NCI-H187 treated with DMSO at 0.1 percent for 48 hours (cell line): ENCODE measurements around the gene RDX.

Source experiments
- DNase-seq: peaks from one replicate; lab custom pipeline; 2025; lab: John Stamatoyannopoulos, UW

The RDX gene

DNA sequence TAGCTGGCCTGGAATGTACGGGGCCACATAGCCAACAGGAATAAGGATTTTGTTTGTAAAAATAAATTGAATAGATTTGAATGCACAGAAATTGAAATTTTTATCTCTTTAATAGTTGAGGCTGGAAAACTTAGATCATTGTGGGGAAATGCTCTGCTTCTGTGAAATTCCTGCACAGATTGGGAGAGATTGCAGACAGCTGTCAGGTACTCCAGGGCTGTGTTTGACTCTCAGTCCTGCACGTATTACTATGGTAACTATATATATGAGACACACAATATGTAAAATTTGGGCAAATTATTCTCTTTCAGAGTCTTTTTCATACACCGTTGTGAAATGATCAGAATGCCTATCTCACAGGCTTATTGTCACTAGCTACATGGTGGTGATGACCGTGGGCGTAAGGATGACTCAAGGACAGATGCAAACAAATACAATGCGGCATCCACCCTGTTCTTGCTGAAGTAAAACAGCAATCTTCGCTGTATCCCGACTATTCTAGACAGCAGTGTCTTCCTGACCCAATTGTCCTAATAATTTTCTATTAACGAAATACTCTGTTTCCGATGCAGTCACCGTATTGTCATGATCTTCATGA lies 123.8 kb downstream of the RDX start:
- DNase-seq: no peak

DNA sequence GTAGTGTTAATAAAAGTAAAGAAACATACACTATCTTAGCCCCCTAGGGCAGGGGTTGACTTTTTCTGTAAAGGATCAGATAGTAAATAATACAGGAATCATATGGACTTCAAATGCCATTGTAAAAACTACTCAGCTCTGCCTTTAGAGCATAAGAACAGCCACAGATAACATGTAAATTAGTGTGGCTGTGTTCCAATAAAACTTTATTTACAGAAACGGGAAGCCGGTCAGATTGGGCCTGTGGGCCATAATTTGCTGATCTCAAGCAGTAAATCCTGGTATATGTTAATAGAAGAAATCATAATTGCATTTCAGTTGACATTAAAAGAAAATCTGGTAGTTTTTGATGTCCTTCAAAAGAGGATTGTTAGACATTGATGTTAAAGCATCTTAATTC lies 126.7 kb downstream of the RDX start:
- no peak for DNase-seq

DNA sequence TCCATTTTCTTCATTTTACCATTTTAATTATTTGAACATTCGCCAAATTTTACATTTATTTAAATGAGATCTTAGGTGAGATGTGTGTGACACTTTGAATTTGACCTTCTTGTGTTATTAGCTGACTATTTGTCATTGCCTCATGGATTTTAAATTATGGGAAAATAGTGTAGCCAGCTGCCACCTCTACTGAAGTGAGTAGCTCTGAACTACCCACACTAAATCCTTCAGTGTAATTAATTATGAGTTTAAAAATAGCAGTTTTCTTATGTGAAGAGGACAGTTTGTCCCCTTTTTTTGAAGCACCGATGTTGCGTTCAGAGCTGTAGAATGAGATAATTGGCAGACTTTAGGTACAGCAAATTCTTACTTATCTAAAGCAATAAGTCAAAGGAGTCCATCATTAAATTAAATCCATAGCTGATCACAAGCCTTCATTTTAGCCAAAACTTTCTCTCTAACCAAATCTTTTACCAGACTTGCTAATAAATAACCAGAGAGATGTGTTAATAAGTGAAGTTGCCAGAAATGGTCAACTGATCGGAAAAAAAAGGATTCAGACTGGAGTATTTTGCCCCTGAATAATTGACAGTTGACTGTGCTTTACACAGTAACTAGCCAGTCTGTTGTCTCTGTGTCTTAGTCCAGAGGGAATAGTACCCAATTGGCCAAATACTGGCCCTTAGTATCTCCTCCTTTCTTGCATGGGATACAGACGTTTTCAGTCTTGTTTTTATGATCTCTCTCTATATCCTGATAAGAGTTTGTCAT lies 128.2 kb downstream of the RDX start:
- no peak for DNase-seq

DNA sequence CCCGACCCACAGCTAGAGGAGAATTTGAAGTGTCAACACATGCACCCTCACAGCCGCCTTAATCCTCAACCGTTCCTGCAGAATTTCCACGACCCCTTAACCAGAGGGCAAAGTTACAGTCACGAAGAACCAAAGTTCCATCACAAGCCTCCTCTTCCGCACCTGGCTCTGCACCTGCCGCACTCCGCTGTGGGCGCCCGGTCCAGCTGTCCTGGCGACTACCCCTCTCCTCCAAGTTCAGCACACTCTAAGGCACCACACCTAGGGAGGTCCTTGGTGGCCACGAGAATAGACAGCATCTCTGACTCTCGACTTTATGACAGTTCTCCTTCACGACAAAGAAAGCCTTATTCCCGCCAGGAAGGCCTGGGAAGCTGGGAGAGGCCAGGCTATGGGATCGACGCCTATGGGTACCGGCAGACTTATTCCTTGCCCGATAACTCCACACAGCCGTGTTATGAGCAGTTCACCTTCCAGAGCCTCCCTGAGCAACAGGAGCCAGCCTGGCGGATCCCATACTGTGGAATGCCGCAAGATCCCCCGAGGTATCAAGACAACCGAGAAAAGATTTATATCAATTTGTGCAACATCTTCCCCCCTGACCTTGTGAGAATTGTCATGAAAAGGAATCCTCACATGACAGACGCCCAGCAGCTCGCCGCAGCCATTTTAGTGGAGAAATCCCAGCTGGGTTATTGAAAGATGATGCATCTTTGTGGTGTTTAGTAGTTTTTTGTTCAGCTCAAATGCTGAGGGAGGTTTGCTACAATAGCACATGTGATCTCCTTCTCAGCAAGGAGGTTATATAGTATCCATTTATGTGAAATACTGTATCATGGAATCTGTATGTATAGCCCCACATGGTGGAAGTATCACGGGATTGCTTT lies 131.1 kb downstream of the RDX start:
- no peak for DNase-seq

DNA sequence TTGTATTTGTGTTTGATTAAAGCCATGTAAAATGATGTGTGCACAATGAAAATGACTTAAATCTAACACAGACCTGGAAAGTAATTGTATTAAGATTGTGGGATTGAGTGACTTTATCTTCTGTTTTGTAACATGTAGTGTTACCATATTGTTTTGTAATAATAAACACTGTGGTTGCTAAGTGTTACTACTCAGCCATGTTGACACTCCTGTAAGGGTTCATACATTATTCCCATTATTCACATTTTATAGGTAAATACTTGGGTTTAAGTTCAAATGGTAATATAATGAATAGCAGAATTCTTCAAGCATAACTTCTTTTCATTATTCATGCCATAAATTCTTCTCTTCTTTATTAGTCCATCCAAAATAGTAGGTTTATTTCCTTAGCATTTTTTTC lies 134.2 kb downstream of the RDX start:
- no peak for DNase-seq

DNA sequence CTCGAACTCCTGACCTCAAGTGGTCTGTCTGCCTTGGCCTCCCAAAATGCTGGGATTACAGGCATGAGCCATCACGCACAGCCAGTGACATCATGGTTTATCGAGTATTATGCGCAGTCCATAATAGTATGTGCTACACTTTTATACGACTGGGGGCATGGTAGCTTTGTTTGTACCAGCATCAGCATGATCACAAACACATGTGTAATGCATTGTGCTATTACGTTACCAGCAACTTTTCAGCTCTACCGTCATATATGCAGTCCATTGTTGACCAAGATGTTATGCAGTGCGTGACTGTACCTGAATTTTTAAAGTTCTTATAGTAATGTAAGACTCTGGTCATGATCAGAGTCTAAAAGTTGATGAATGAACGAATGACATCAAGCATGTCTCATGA lies 135.4 kb downstream of the RDX start:
- DNase-seq: no peak

DNA sequence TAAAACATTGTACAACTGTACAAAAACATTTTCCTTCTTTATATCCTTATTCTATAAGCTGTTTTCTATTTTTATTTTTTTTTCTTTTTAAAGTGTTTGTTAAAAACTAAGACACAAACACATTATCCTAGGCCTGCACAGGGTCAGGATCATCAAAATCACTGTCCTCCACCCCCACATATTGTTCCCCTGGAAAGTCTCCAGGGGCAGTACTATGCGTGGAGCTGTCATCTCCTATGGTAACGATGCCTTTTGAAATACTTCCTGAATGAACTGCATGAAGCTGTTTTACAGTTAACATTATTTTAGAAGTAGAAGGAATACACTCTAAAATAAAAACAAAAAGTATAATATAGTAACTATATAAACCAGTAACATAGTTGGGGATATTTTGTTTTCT lies 136.0 kb downstream of the RDX start:
- no peak for DNase-seq

DNA sequence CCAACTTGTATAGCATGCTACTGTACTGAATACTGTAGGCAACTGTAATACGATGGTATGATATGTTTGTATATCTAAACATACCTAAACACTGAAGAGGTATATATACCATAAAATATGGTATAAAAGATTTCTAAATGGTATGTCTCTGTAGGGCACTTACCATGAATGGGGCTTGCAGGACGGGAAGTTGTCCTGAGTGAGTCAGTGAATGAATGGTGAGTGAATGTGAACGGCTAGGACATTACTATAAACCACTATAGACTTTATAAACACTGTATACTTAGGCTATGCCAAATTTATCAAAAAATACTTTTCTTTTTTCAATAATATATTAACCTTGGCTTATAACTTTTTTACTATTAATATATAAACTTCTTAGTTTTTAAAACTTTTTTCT lies 136.4 kb downstream of the RDX start:
- no peak for DNase-seq

DNA sequence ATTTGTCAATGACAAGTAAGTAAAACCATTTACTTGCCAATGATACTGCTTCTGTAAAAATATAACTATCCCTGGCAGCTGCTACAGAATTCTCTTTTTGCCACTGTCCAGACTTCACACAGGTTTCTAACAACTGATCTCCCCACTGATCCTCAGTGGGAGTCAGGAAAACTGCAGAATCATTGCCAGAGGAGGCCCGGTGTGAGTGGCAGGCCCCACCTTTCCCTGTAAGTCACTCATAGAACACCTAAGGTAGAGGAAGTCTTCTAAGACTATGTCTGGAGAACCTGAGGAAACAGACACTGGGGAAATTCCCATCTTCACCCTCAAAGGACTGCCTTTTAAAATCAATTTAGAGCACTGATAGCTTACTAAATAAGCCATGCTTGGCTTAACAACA lies 136.9 kb downstream of the RDX start:
- DNase-seq: no peak

DNA sequence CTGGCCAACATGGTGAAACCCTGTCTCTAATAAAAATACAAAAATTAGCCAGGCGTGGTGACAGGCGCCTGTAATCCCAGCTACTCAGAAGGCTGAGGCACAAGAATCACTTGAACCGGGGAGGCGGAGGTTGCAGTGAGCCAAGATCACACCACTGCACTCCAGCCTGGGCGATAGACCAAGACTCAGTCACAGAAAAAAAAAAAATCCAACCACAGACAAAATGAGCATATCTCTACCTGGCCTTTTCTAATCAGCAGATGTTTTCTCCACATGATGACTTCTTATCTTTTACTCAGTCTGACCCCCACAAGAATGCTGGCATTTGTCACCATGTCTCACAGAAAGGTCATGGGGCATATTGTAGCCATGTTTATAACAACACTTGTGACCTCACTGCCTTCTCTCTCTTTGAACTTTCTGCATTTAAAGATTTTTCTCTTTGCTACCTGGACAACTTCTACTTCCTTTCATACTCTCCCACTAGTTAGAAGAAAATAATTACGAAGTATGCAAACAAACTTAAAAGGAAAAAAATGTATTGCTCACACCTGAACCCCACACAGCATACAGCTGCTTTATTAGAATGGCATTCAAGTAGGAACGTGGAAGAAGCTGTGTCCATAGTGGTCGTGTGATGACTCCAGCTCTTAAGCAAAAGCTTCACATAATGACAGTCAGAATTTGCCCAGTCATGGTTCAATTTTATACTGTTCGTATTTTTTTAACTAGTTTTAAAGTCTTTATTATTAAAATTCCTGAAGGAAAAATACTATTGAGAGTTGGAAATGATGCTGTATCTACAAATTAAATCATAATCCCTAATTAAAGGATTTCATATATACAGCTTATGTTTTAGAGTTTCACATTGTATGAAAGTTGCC lies 137.9 kb downstream of the RDX start:
- no peak for DNase-seq

DNA sequence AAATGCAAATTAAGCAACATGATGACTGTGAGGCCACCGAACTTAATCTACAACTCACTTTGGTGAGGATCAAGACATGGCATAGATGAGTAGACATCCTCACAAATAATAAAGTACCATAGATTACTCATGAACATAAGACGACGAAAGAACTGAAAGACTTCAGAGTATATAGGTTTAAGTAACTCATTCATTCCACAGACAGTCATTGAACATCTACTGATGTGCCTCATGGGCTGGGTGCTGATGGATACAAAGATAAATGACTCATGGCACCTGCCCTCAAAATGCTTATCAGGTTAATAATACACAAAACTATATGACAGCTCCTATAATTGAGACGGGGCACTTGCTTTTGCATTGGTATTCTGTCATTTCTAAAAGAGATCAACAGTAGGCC lies 139.9 kb downstream of the RDX start:
- no peak for DNase-seq

DNA sequence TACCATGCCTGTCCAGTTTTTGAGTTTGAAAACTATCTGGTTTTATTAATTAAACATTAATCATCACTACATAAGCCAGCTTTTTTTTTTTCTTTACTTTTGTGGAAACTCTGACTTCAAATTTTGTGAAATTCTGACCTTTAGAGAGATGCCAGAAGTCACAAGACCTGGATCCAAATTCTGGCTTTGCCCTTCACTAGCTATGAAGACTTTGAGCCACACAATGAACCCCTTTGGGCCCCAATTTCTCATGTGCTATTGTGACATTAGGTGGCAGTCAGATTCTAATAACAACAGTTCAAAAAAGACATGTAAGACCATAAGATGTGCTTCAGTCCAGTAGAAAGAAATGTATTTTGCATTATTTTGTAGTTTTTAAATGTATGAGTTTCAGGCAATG lies 142.9 kb downstream of the RDX start:
- no peak for DNase-seq

DNA sequence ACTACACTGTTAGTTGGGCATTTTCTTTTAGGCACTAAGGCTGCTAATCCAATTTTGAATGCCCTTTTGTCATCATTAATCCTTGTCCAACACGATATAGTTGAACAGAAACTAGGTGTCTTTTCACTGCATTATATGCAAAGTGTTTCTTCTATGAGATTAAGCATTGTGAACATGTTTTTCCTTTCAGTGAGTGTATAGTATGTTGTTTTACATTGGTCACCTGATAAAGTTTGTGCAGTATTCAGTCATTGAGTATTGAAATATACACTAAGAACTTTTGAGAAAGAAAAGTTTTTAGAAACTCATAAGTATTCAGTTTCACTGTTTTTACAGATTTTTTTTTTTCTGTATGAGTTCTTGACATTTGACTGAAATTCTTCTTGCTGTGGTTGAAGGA lies 144.2 kb downstream of the RDX start:
- no peak for DNase-seq

DNA sequence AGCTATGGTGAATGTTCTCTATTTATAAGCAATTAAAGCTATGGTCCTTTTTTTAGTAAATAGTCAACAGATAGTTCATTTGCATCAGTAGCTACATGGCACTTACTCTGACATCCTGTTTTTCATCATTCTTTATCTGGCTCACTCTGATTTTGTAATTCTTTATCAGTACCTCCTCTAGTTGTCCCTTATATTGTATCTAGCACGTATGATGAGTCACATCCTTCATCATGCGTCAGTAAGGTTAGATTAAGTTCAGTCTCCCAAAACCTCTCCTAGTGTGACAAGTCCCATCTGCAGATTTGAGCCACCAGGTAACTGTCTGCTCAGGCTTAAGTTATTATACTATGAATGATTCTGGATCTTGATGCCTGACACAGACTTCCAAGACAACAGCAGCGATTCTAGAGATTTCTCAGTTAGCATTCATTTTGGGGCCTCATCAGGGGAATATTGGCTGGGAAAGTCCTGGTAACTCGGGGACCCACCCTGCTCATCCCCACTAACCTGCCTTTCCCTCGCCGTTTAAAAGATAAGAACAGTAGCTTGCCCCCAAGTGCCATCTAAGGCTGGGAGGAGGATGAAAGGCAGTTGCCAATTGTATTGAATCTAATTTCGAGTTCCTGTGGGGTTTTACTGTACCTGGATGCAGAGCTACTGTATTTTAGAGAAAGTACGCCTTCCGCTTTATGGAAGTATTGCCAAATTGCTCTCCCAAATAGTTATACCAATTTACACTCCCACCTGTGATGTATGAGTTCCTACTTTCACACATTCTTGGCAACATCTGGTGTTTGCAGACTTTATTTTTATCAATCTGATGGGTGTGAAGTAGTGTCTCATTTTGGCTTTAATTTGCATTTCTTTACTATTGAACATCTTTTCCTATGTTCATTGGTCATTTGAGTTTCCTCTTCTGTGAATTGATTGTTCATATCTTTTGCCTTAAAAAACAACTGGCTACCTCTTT lies 147.4 kb downstream of the RDX start:
- DNase-seq: no peak

DNA sequence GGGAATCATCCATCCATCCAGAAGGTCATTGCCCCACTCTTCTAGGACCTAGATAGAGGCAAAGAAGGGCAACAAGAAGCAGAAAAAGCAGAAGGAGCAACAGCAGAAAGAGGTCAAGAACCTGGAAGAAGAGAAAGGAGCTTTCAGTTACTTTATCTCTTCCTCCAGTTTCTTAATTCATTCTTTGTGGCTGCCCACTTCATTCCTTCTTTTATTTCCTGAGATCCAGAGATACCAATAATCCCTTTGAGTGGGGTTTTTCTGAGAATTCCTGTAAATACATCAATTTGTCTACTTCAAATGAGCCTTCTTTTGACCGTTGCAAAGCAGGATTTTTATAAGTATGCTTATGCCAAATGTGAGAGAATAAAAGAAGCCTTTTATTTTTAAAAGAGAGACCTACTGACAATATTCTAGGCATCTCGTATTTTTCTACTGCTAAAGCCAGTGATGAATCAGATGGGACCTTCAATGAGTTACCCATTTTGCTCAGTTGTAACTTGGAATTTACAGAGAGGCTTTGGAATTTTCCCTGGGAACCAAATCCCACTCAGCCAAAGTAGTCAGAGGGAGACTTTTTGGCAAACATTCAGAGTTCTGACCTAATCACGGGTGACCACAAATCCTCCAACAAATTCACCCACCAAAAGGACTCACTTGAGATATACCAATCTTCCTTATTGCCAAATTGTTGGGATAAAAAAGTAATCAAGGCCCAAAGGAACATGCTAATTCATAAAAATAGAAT lies 148.3 kb downstream of the RDX start:
- DNase-seq: no peak

DNA sequence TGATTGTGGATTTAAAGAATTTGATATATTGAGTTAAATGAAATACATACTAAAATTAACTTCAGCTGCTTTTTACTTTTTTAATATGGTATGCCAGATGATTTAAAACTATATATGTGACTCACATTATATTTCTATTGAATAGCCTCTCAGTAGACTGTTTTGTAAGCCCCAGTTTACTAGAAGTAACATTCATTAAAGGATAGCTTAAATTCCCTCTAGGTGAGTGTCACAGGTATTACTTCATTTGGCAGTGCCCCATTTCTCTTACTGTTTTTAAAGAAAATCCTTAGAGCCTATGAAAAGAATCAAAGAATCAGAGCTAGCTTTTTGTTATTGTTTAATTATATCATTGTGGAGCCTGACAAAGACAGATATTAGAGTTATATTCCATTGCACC lies 154.6 kb downstream of the RDX start:
- no peak for DNase-seq

DNA sequence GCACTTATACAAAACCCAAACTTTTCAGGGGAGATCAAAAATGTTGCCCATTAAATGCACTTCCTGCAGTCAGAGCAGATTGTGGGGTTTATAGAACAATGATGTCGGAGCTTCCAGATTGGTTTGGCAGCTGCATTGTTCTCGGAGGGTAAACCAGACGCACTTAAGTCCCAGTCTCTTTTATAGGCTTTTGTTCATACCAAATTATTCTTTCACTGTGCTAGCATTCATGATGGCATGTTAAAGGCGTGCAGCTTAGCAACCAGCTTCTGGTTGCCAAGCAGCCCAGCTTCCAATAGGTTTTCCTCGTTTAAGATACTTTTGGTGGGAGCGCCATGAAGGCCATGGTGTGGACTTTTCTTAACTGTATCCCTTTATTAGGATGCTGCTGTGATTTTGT lies 162.3 kb downstream of the RDX start:
- DNase-seq: peak; percentile 27

DNA sequence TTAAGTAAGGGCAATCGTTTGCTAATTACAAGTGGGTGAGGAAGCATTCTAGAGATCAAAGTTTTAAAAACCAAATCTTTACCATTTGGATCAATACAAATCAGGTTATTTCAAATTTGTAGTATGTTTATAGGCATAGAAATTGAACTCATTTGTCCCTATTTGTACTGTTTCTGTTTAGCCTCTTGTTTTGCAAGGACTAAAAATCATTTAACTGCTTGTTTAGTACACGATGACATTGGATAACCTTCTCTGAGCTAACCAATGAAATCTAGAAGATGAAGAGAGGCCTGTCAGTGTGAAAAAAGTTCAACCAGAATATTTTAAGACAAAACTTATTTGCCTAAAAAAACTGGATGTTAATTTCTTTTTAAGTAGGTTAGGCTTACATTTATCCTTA lies 163.3 kb downstream of the RDX start:
- DNase-seq: no peak

DNA sequence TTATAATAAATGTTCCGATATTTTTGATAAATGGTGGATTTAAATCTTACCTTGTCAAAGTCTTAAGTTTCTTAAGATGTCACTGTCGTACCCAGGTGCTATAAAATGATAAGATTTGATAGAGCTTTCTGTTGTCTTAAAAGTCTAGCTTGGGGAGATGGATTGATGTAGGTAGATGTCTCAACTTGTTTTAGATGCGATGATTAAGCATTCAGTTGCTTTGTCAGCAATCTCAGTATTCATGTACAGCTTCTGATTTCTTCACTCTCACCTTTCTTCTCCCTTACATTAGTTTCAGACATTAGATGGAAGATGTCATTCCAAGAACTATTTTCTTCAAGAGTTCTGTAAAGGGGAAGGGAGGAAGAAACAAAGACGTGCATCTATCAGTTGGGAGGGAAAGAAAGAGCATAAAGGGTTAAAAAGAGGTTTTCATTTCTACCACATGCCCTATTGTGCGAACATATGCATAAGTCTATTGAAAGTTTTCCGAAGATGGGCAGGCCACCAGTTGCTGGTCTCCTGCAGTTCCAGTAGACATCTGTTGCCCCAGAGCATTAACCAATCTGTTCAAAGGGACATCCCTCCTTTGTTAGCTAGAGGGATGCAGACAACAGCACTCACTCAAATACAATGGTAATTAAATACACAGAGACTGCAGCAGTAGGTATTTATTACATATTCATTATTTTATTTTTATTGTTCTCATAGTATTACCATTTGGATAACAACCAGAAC lies 164.9 kb downstream of the RDX start:
- DNase-seq: no peak
